ENCODE measurements around the gene RELN. TPM values are rescaled to one million over a fixed set of nuclear protein-coding genes. Genes with fewer than 3 reads are reported as not detected.

Gene RELN
- total RNA-seq, 1 experiment from 2014 or later = 0.20 TPM

- H3K27me3 ChIP-seq (ENCODE audit: insufficient read depth, low read length) = peaks cover 45% of the 10 kb centered on the region
- no peaks in the 10 kb centered on the region; the same call in 1 of the 2 replicates for H4K20me1 ChIP-seq (ENCODE audit: insufficient read depth)
- H3K4me1 ChIP-seq (ENCODE audit: control insufficient read depth in 1 of 2, insufficient read depth in 2 of 2, low read length in 2 of 2) = no peaks in the 10 kb centered on the region
- BruUV-seq (replicated peaks) = no TSS peak
- H3K9me2 ChIP-seq (ENCODE audit: insufficient read depth) = no peaks in the 10 kb centered on the region
- TF ChIP-seq POLR2AphosphoS5 (IDR thresholded peaks at IDR 0.05; ENCODE audit: low read depth, low read length) (no peak), POLR2A (IDR thresholded peaks at IDR 0.05; ENCODE audit: borderline replicate concordance, extremely low read depth, insufficient read depth, insufficient read length) (no peak), ATF3 (IDR thresholded peaks at IDR 0.05) (no peak), SIN3A (IDR thresholded peaks at IDR 0.05; ENCODE audit: low read depth) (no peak), RAD21 (IDR thresholded peaks at IDR 0.05; ENCODE audit: low read depth) (no peak), ZFX (IDR thresholded peaks at IDR 0.05) (no peak), EZH2phosphoT487 (IDR thresholded peaks at IDR 0.05; ENCODE audit: borderline replicate concordance) (no peak), REST (IDR thresholded peaks at IDR 0.05; ENCODE audit: low read depth) (no peak), ZBTB33 (IDR thresholded peaks at IDR 0.05; ENCODE audit: extremely low read depth, insufficient replicate concordance, low read length) (no peak), CBX3 (IDR thresholded peaks at IDR 0.05; ENCODE audit: low read depth) (no peak), SRF (IDR thresholded peaks at IDR 0.05; ENCODE audit: low read depth) (no peak), EGR1 (IDR thresholded peaks at IDR 0.05; ENCODE audit: low read depth) (no peak)
- RAD21 ChIA-PET (ENCODE audit: low non-redundant PET in 1 of 2, low total read pairs in 2 of 2, uncharacterized antibody in 2 of 2, unreplicated experiment in 2 of 2) = no interaction called here
- no peak overlapping the region for H3K4me2 ChIP-seq (ENCODE audit: low read length)
- H3K9ac ChIP-seq (ENCODE audit: low read length) = no peak overlapping the region
- no peaks in the 10 kb centered on the region for H3K9me3 ChIP-seq (ENCODE audit: control insufficient read depth in 1 of 2, insufficient read depth in 1 of 2, low read depth in 1 of 2, low read length in 2 of 2)
- H3K79me2 ChIP-seq (ENCODE audit: insufficient read depth, low read length) = no peaks in the 10 kb centered on the region
- CTCF ChIA-PET = no interaction called here
- H3K4me3 ChIP-seq (replicated peaks in 1 of 2; ENCODE audit: low read depth in 1 of 2, low read length in 2 of 2) = no peak overlapping the region
- no peak for DNase-seq (ENCODE audit: low read depth, low spot score)
- intact Hi-C loops (cut with micrococcal nuclease) = no loop called here
- POLR2A ChIA-PET = no interaction called here
- no peak overlapping the region for H2AFZ ChIP-seq (ENCODE audit: low read depth, low read length, poor library complexity, severe bottlenecking)
- no peaks in the 10 kb centered on the region for H3K36me3 ChIP-seq (ENCODE audit: control insufficient read depth in 1 of 2, insufficient read depth in 2 of 2, low read length in 2 of 2)
- ATAC-seq = no peak
- H3K27ac ChIP-seq (ENCODE audit: low read depth, low read length) = no peak overlapping the region
These were observed 395.8 kb downstream of the RELN start for GRCh38 chr7:103593691-103594090.

Data from HCT116 (cell line).